ENCODE results near the gene EFCAB7. TPM values are rescaled to one million over a fixed set of nuclear protein-coding genes. Genes with fewer than 3 reads are reported as not detected.
"Not testable (repeated sequence)": the region's sequence is repeated elsewhere in the genome, so short reads cannot be mapped to it uniquely, and the experiment has no call there.

The EFCAB7 gene
- total RNA-seq, 1 experiment from 2014 or later: 7.6 TPM

DNA sequence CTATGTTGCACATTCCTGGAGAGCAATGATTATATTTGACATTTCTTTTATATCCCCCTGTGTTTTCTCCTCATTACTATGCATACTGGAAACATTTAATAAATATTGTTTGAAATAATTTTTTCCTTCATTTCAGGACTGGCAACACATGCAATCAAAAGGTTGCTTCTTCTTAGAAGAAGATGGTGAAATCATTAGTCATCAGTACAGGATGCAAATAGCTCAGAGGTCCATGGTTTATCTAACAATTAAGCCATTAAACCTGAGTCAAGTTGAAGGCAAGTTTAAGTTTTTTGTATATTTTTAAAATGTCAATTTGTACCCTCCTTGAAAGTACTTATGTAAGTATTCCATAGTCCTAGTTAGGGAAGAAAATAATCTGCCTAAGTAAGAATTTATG, 22.5 kb downstream of the EFCAB7 start:
- no peak for DNase-seq (ENCODE audit: low spot score)
- in situ Hi-C loops (cut with HindIII; ENCODE audit: low sequenced_read_pairs): no loop called here

DNA sequence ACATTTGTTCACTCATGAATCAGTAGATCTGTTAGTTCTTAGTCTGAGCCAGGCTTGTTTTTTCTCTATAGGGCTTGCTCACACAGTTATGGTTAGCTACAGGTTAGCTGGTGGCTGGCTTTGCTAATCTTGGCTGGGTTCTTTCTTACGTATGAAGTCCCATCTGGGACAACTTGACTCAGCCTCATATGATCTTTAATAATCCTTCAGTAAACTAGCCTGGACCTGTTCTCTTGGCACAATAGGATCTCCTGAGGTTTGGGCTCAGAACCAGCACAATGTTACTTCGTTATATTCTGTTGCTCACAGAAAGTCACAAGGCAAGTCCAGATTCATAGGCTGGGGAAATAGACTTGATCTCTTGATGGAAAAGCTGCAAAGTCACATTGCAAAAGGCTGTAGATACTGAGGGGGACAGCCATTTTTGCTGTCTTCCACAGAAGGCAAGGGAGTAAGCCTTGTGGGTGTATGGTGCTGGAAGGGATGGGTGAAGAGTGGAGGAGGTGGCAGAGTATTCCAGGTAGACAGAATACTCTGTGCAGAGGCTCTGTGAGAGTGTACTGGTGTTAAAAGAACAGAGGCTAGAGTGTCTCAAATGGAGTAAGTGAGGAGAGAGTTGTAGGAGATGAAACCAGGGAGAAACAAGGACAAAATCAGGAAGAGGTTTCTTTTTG, 24.4 kb downstream of the EFCAB7 start:
- in situ Hi-C loops (cut with HindIII; ENCODE audit: low sequenced_read_pairs): no loop called here
- no peak for DNase-seq (ENCODE audit: low spot score)

DNA sequence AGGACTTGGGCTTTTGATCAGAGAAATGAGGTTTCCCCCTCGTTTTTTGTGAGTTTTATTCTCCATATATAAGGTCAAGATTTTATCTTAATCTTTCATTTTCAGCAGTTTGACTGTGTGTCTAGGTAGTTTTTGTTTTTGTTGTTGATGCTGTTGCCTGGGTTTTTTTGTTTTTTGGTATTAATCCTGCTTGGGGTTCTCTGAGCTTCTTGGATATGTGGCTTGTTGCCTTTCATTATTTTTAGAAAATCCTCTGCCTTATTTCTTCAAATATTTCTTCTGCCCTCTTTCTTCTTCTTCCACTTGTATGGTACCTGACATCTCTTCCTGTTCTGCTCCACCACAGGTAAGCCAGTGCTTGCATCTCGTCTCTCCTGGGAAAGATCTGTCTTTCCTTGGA, 25.0 kb downstream of the EFCAB7 start:
- in situ Hi-C loops (cut with HindIII; ENCODE audit: low sequenced_read_pairs): no loop called here
- no peak for DNase-seq (ENCODE audit: low spot score)

DNA sequence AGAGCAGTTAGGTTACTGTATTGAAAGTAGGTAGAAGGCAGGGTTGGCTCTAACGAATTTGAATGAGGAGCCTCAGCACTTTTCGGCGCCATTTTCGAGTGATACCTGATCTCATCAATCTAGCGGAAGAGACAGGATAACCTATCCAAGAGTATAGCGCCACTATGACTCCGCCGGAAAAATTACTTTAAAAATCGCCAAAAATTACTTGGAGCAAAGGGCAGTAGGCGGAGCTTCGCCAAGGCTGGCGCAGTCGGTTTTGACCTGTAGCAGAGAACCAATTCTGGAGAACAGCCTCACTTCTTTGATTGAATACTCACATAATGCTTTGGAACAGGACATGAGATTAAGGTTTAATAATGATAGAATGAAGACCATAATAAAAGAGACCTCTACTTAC, 25.6 kb downstream of the EFCAB7 start:
- in situ Hi-C loops (cut with HindIII; ENCODE audit: low sequenced_read_pairs): no loop called here
- no peak for DNase-seq (ENCODE audit: low spot score)

DNA sequence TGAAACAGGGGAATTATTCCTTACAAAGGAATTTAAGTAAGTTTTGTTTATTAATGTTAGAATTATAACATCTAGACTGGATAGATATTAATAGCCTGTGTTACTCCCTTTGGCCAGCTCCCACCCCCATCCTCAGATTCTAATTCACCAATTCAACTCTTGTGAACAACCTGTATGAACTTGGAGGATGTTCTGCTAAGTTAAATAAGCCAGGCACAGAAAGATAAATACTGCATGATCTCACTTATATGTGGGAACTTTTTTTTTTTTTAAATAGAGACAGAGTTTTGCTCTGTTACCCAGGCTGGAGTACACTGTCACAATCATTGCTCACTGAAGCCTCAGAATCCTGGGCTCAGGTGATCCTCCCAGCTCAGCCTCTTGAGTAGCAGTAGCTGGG, 32.2 kb downstream of the EFCAB7 start:
- DNase-seq (ENCODE audit: low spot score): no peak
- in situ Hi-C loops (cut with HindIII; ENCODE audit: low sequenced_read_pairs): no loop called here

DNA sequence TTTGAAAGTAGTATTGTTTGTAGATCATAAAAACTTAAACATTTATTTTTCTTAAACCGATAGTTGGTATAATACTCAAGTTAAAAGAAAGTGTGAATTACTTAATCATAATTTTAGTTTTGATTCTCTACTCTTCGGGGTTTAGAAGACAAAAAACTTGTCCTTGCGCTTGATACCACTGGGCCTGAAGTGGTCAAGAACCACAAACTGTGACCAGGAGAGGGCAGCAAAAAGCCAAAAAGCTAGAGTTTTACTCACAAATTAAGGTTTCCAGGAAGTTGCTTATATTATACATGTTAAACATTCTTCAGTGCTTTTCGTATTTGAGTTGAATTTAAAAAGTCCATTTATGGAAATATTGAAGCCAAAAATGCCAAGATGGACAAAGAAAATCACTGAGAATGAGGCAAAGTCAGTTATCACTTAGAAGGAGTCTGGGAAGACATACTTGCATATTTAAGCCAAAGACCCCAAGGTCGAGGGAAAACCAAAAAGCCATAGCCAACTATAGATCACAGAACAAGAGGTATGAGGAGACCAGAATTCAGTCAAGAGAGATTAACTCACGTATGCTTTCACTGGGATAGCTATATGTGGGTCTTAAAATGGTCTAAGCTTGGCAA, 34.2 kb downstream of the EFCAB7 start:
- peak; percentile 26 for DNase-seq (ENCODE audit: low spot score)
- in situ Hi-C loops (cut with HindIII; ENCODE audit: low sequenced_read_pairs): no loop called here

DNA sequence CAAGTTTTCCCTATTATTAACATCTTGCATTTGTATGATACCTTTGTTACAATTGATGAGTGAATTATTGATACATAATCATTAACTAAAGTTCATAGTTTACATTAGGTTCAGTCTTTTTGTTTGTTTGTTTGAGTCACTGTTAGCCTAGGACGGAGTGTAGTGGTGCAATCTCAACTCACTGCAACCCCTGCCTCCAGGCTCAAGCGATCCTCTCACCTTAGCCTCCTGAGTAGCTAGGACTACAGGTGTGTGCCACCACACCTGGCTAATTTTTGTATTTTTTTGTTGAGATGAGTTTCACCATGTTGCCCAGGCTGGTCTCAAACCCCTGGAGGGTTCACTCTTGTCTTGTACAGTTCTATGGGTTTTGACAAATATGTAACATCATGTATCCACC, 36.0 kb downstream of the EFCAB7 start:
- in situ Hi-C loops (cut with HindIII; ENCODE audit: low sequenced_read_pairs): no loop called here
- no peak for DNase-seq (ENCODE audit: low spot score)

DNA sequence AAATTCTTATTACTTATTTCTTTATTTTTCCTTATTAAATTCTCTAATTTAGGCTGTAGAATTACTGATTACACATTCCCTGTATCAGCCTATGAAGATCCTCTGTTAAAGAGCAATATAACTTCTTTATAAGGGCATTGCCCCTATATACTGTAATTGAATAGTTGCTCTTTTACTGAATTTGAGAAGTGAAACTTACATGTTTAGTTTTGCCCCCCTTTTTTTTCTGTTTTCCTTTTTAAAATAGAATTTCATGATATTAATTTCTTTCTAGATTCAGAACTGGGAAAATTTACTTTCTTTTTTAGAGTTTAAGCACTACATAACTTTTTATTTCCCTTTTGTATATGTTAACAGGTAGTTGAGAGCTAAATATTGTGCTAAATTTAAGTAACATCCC, 40.4 kb downstream of the EFCAB7 start:
- no peak for DNase-seq (ENCODE audit: low spot score)
- in situ Hi-C loops (cut with HindIII; ENCODE audit: low sequenced_read_pairs): no loop called here

DNA sequence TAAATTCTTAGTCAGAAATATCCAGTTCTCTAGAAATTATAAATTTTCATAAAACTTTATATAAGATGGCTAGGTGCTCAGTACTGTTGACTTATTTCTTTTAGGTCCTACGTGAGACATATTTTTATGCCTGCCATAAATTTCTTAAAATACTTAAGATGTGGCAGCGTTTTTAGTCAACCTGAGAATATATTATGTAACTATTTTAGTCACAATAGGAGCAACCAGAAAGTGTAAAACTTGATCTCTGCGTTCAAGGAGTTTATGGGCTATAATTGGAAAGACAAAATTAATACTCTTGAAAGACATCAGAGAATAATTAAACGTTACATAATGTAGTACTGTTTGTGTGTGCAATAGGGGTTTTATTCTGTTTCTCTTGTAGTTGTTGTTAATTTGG, 45.7 kb downstream of the EFCAB7 start:
- in situ Hi-C loops (cut with HindIII; ENCODE audit: low sequenced_read_pairs): no loop called here
- DNase-seq (ENCODE audit: low spot score): no peak

DNA sequence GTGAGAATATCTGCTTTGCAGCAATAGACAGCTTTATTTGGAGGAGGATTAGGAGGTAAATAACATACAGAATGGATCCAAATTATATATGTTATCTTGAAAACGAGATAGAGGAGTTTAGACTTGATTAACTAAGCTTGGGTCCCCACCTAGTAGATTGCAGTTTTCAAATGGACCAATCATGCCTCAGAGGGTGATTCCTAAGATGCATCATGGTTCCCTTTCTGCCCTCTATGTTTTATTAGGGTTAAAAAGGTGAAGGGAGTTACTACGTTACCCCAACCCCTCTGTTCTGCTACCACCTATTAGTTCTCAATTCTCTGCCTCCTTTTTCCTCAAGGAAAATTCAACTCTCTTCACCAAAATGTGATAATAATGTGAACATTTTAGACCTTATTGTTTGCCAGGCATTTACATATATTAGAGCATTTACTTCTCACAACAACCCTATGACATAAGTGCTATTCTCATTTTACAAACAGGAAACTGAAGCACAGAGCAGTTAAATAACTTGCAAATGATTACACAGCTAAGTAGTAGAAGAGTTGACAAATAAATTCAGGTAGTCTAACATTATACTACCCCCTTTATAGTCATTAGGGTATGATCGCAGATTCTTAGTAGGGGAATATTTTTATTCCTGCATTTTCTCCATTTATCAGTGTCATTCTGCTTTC, 46.5 kb downstream of the EFCAB7 start:
- DNase-seq (ENCODE audit: low spot score): no peak

DNA sequence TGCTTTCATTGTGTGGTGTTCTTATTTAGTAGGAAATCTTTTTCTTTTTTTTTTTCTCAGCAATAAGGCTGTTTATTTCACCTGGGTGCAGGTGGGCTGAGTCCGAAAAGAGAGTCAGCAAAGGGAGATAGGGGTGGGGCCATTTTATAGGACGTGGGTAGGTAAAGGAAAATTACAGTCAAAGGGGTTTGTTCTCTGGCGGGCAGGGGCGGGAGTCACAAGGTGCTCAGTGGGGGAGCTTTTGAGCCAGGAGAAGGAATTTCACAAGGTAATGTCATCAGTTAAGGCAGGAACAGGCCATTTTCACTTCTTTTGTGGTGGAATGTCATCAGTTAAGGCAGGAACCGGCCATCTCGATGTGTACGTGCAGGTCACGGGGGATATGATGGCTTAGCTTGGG, 49.4 kb downstream of the EFCAB7 start:
- in situ Hi-C loops (cut with HindIII; ENCODE audit: low sequenced_read_pairs); DNase-seq (ENCODE audit: low spot score): not testable (repeated sequence)

More for the DNA sequence above, 46.5 kb downstream of the EFCAB7 start:
- in situ Hi-C loops (cut with HindIII; ENCODE audit: low sequenced_read_pairs): no loop called here

DNA sequence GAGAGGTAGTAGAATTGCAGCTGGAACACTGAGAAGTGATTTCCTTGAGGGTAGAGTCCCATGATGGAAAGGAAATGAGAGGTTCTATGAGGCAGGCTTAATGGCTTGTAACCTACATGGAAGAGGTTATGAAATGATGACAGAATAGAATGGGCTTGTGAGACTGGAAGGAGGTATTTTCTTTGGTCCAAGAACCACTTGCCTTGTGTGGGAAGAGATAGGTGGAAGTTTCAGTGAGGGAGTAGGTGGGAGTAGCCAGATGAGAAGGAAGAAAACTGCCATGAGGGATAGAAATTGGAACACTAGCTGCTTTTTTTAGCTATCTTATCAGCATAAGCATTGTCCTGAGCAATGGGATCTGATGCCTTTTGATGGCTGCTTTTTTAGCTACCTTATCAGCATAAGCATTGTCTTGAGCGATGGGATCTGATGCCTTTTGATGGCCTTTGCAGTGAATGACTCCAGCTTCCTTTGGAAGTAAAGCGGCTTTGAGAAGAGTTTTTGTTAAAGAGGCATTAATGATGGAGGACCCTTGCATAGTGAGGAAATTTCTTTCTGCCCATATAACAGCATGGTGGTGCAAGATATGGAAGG, 51.0 kb downstream of the EFCAB7 start:
- DNase-seq (ENCODE audit: low spot score); in situ Hi-C loops (cut with HindIII; ENCODE audit: low sequenced_read_pairs): not testable (repeated sequence)

DNA sequence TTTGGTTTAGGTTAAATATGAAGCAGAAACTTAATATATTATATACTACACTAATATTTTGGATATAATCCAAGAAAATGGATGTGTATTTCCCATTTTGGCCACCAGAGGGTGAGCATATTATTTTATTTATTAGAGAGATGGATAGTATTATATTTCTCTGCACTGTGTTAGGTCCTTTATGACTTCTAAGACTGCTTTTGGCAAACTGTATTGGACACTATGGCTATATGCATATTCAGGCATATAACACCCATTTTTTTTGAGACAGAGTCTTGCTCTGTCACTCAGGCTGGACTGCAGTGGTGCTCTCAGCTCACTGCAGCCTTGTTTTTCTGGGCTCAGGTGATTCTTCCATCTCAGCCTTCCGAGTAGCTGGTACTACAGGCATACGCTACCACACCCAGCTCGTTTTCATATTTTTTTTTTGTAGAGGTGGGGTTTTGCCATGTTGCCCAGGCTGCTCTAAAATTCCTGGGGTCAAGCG, 52.1 kb downstream of the EFCAB7 start:
- in situ Hi-C loops (cut with HindIII; ENCODE audit: low sequenced_read_pairs): no loop called here
- DNase-seq (ENCODE audit: low spot score): peak; percentile 46

DNA sequence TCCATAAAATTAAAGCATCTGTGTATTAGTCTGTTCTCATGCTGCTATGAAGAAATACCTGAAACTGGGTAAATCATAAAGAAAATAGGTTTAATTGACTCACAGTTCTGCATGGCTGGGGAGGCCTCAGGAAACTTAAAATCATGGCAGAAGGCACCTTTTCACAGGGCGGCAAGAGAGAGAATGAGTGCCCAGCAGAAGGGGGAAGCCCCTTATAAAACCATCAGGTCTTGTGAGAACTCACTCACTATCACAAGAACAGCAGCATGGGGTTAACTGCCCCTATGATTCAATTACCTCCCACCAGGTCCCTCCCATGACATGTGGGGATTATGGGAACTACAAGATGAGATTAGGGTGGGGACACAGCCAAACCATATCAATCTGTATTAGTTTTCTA, 63.0 kb downstream of the EFCAB7 start:
- in situ Hi-C loops (cut with HindIII; ENCODE audit: low sequenced_read_pairs); DNase-seq (ENCODE audit: low spot score): not testable (repeated sequence)

DNA sequence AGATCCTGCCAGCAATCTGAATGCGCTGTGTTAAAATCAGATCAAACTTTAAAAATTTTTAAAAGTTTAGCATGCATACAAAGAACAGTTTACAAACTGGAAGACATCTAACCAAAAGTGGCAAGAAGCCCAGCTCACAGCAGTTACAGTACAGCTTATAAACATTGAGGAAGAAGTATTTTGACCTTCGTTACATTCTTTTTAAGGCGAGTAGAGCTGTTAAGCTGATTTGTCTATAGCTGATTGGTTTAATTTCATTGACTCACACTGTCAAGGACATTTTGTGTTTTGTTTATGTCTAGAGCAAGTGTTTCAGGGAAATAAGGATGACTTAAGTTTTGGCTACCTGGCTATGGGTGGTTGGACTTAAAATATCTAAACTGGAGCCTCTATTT, 66.8 kb downstream of the EFCAB7 start:
- DNase-seq (ENCODE audit: low spot score): no peak
- in situ Hi-C loops (cut with HindIII; ENCODE audit: low sequenced_read_pairs): no loop called here

DNA sequence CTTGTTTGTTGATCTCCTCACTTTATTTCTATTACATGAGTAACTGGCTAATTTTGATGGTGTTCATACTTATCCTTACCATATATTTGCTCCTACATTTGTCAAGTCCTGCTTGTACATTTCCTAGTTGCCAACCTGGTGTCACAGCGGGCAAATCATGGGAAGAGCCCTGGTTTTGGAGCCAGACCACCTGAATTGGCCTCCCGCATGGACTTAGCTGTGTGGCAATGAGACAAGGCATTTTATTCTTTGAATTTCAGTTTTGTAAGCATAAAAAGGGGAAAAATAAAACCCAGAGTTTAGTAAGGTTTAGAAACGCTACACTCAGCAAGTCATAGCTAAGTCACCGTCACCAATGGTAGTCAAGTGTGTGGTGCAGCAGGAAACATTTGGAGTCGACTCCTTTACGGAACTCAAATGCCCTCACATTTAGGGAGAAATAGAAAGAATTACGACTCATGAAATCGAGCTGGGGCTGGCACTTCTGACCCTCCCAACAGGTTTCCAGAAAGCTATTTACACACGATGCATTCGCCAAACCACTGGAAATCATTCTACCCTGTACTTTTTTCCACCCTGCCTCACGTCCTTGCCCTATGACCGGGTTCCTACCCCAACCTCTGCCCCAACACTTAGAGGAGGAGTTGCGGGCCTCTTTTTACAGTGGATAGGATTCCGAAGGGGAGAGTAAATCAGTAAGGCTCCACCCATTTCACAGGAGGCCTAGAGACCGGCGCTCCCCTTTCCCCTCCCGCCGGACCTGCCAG, 69.4 kb downstream of the EFCAB7 start:
- in situ Hi-C loops (cut with HindIII; ENCODE audit: low sequenced_read_pairs): no loop called here
- DNase-seq (ENCODE audit: low spot score): peak; percentile 49

DNA sequence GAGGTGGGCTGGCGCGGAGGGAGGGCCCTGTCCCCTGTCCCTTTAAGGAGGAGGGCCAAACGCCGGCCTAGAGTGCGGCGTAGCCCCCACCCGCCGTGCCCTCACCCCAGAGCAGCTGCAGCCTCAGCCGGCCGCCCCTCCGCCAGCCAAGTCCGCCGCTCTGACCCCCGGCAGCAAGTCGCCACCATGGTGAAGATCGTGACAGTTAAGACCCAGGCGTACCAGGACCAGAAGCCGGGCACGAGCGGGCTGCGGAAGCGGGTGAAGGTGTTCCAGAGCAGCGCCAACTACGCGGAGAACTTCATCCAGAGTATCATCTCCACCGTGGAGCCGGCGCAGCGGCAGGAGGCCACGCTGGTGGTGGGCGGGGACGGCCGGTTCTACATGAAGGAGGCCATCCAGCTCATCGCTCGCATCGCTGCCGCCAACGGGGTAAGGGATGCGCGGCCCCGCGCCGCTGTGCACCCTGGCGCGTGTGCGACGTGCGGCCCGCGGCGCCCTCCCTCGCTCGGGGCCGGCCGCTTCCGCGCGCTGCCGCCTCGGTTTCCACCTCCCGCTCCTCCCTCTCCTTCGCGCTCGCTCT, 70.1 kb downstream of the EFCAB7 start, which contains the start of gene PGM1:
Gene PGM1, plus strand, starts transcription at position 109 of the 583 bp plus-strand sequence. Its CDS starts 78 bp downstream, at position 187.
- in situ Hi-C loops (cut with HindIII; ENCODE audit: low sequenced_read_pairs): no loop called here
- DNase-seq (ENCODE audit: low spot score): peak; percentile 72

DNA sequence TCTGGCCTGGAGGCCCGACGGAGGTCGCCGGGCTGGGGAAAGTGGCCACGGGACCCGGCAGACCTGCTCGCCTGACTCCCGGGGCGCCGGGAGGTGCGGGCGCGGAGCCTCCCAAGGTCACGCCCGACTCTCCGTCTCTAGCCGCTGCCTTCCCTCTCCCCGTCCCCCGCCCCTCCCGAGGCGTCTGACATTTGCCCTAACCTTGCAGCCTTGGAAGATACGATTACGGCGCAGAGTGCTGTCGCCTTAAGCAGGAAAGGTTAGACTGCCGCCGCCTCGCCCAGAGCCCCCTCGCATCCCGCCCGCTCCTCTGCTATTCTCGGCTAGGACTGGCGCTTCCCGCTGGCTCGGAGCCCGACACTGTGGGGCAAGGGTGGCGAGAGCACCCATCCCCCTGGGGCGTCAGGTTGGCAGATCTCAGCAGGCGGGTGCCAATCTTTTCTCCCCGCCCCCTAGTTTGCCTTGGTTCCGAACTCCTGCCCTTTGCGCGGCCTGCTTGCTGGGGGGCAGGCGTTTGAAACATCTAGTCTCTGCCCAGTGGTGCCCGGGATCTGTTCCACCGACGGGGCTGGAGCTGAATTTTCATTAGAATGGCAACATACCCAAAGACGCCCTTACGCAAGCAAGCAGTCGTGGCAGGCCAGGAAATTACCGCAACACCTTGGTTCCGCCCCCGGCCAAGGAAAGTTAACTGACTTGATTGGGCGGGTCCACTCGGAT, 70.7 kb downstream of the EFCAB7 start:
- in situ Hi-C loops (cut with HindIII; ENCODE audit: low sequenced_read_pairs): no loop called here
- DNase-seq (ENCODE audit: low spot score): peak; percentile 52
